Measurements from ENCODE around the gene ERG.

The ERG gene

GRCh38 chr21:38402291-38402690 is 96.0 kb downstream of the ERG start:
- no peak overlapping the region for H3K4me3 ChIP-seq (ENCODE audit: low read length)
- DNase-seq (ENCODE audit: low read depth) = no peak
- no peak for TF ChIP-seq CTCF (conservative IDR thresholded peaks at IDR 0.05; ENCODE audit: low read depth, low read length)

GRCh38 chr21:38401191-38401926 is 96.9 kb downstream of the ERG start:
- no peak overlapping the region for H3K4me3 ChIP-seq (ENCODE audit: low read length)
- no peak for TF ChIP-seq CTCF (conservative IDR thresholded peaks at IDR 0.05; ENCODE audit: low read depth, low read length)
- no peak for DNase-seq (ENCODE audit: low read depth)

GRCh38 chr21:38400195-38400919 is 97.9 kb downstream of the ERG start:
- no peak overlapping the region for H3K4me3 ChIP-seq (ENCODE audit: low read length)
- no peak for TF ChIP-seq CTCF (conservative IDR thresholded peaks at IDR 0.05; ENCODE audit: low read depth, low read length)
- no peak for DNase-seq (ENCODE audit: low read depth)

- no peak overlapping the region for H3K4me3 ChIP-seq (ENCODE audit: low read length)
- TF ChIP-seq CTCF (conservative IDR thresholded peaks at IDR 0.05; ENCODE audit: low read depth, low read length) = no peak
- no peak for DNase-seq (ENCODE audit: low read depth)
These were observed 99.2 kb downstream of the ERG start for GRCh38 chr21:38399103-38399502.

- TF ChIP-seq CTCF (conservative IDR thresholded peaks at IDR 0.05; ENCODE audit: low read depth, low read length) = no peak
- DNase-seq (ENCODE audit: low read depth) = no peak
- no peak overlapping the region for H3K4me3 ChIP-seq (ENCODE audit: low read length)
These were observed 102.0 kb downstream of the ERG start for GRCh38 chr21:38396325-38396724.

GRCh38 chr21:38395581-38395980 is 102.7 kb downstream of the ERG start:
- no peak for DNase-seq (ENCODE audit: low read depth)
- no peak overlapping the region for H3K4me3 ChIP-seq (ENCODE audit: low read length)
- no peak for TF ChIP-seq CTCF (conservative IDR thresholded peaks at IDR 0.05; ENCODE audit: low read depth, low read length)

GRCh38 chr21:38392661-38393060 is 105.6 kb downstream of the ERG start:
- DNase-seq (ENCODE audit: low read depth) = no peak
- H3K4me3 ChIP-seq (ENCODE audit: low read length) = no peak overlapping the region
- no peak for TF ChIP-seq CTCF (conservative IDR thresholded peaks at IDR 0.05; ENCODE audit: low read depth, low read length)

Data from retinal pigment epithelial cell (primary cell).